Immature natural killer cell (primary cell): Measurements from ENCODE around the gene TRIO. TPM values are rescaled to one million over a fixed set of nuclear protein-coding genes. Genes with fewer than 3 reads are reported as not detected.

Source experiments
- DNase-seq, 3 donors: peaks; one replicate each; pipeline ENCODE4 v3.0.0; 2022; ENCODE audit warnings: mixed read lengths in 1 of 3
- H3K27ac Mint-ChIP-seq, 6 donors: one replicate each; pipeline ENCODE4 v1.8.0; 2020; ENCODE audit warnings: mixed read lengths in 6 of 6, mild to moderate bottlenecking in 5 of 6, inconsistent platforms in 4 of 6, moderate library complexity in 3 of 6
- H3K27me3 Mint-ChIP-seq, 3 donors: one replicate each; pipeline ENCODE4 v1.8.0; 2020 to 2021; ENCODE audit warnings: low read depth in 3 of 3, mild to moderate bottlenecking in 3 of 3, mixed read lengths in 3 of 3, moderate library complexity in 3 of 3, inconsistent platforms in 1 of 3
- H3K36me3 Mint-ChIP-seq, 3 donors: one replicate each; pipeline ENCODE4 v1.8.0; 2020; ENCODE audit warnings: mixed read lengths in 3 of 3, inconsistent platforms in 2 of 3, mild to moderate bottlenecking in 2 of 3
- H3K4me1 Mint-ChIP-seq, 2 donors: one replicate each; pipeline ENCODE4 v1.8.0; 2020; ENCODE audit warnings: inconsistent platforms in 2 of 2, mild to moderate bottlenecking in 2 of 2, mixed read lengths in 2 of 2, moderate library complexity in 1 of 2
- H3K4me3 Mint-ChIP-seq, 5 donors: one replicate each; pipeline ENCODE4 v1.8.0; 2020; ENCODE audit warnings: mild to moderate bottlenecking in 5 of 5, mixed read lengths in 5 of 5, inconsistent platforms in 3 of 5, moderate library complexity in 3 of 5
- H3K9me3 Mint-ChIP-seq, 6 donors: one replicate each; pipeline ENCODE4 v1.8.0; 2020; ENCODE audit warnings: mild to moderate bottlenecking in 6 of 6, mixed read lengths in 6 of 6, inconsistent platforms in 4 of 6, moderate library complexity in 3 of 6
- polyA plus RNA-seq, 3 donors: library from polyadenylated mRNA; unstranded; fragments of 300-500 nt; fragmentation: Illumina TruSeq; gene quantifications; one replicate each; pipeline ENCODE4 v1.2.3, GENCODE V29; 2021

Gene TRIO
- polyA plus RNA-seq, 3 donors from 2014 or later = 0.70 to 2.3 (median 1.2) TPM

DNA sequence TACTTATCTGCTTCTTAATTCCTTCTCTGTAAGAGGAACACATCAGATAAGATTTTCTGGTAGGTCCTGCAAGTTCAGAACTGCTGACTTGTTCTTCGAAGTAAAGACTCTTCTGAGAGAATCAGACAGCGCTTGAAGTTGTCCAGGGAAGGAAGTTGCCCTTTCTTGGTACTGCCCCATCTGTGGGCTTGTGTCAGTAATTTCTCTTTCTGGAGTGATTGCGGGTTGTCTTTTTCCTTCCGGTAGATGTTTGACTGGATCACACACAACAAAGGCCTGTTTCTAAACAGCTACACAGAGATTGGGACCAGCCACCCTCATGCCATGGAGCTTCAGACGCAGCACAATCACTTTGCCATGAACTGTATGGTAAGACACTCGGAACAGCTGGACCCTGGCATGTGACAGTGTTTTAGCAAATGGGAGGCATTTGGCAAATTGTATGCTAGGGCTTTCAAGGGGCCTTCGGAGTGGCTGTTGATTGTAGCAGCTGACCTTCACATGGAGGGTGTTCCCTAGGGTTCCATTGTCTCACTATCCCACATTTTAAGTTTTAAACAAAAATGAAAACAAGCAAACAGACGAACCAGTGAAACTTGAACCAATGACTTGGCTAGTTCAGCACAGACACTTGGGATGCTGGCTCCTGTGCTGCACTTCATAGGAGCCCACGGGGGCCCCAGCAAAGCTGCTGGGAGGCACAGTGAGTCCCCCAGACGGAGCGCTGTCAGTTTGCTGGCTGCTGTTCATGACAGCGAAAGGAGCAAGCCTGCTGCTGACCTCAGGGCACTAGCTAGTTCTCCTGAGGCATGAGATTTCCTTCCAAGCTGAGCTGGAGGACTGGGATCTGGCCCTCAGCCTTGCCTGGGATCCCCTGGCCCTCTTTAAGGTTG, 149.9 kb downstream of the TRIO start:
- no peak for DNase-seq
- H3K27ac Mint-ChIP-seq = no peak overlapping the region
- H3K27me3 Mint-ChIP-seq = peaks cover 0 to 2% (median 0%) of the 10 kb centered on the region in 3 donors
- H3K4me3 Mint-ChIP-seq = no peak overlapping the region
- no peaks in the 10 kb centered on the region for H3K9me3 Mint-ChIP-seq
- no peaks in the 10 kb centered on the region for H3K4me1 Mint-ChIP-seq
- peaks cover 15 to 32% (median 19%) of the 10 kb centered on the region in 3 donors for H3K36me3 Mint-ChIP-seq

DNA sequence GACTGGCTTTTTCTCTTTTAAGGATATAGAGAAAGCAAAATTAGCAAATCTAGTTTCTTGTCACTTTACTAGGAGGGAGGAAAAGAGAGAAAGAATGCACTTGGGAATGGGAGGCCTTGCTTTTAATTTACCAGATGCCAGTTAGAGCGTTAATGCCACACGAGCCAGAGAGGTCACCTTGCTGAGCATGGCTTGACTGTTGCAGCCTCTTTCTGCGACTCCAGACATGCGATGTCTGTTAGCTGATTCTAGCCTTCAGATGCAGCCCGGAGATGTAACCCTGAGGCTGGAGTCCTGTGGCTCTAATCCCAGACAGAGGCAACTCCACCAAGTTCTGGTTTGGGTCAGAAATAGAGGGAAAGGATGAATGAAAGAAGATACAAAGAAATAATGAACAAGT, 152.5 kb downstream of the TRIO start:
- no peak for DNase-seq
- H3K36me3 Mint-ChIP-seq = peaks cover 12 to 32% (median 15%) of the 10 kb centered on the region in 3 donors
- no peaks in the 10 kb centered on the region for H3K4me1 Mint-ChIP-seq
- H3K4me3 Mint-ChIP-seq = no peak overlapping the region
- H3K27me3 Mint-ChIP-seq = peaks cover 0 to 2% (median 0%) of the 10 kb centered on the region in 3 donors
- no peak overlapping the region for H3K27ac Mint-ChIP-seq
- no peaks in the 10 kb centered on the region for H3K9me3 Mint-ChIP-seq

DNA sequence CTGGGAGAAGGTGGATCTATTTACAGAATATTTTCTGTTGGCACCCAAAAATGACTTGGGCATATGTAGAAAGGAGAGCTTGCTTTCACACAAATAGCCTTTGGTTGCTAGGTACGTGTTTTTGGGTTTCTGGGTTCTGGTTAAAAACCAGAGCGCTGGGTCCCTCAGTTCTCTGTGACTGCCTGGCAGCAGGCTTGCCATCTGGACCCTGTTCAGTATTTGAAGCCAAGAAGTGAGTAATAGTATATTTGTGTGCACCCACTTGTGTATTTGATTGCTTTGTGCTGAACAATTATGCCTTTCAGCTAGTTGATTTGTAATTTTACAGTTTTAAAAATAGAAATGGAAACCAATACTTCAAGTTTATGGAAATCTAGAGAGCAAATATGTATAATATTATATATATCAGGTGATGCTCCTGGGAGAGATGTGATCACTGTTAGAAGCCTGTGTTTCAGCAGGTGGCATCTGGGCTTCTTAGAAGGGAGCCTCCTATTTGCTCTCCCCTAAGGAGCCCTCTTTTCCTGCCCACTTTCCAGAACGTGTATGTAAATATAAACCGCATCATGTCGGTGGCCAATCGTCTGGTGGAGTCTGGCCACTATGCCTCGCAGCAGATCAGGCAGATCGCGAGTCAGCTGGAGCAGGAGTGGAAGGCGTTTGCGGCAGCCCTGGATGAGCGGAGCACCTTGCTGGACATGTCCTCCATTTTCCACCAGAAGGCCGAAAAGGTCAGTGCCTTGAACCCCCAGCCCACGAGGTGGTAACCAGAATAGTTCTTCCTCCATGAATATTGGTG, 153.6 kb downstream of the TRIO start:
- H3K27ac Mint-ChIP-seq = no peak overlapping the region
- DNase-seq = no peak

DNA sequence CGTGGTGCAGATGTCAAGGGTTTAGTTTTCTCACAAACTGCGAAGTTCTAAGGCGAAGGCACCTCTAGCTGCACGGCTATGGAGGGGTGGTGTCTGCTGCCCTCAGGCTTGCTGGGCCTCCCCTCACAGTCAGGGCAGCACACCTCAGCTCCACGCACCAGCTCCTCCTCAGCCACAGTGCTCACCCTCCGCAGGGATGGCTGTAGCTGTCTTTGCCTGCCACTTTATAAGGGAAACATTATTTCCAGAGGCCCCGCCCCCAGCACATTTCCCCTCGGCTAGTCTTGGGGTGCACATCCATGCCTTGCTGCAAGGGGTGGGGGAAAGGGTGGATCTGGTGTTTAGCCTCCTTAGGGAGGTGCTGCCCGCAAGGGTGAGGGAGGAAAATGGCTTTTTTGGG, 154.6 kb downstream of the TRIO start:
- Mint-ChIP-seq H3K4me1 (no peaks in the 10 kb centered on the region), H3K36me3 (peaks cover 3 to 20% (median 18%) of the 10 kb centered on the region in 3 donors), H3K27me3 (peaks cover 0 to 4% (median 2%) of the 10 kb centered on the region in 3 donors), H3K27ac (peak overlapping the region in 1 of 6 donors; percentile 2), H3K4me3 (no peak overlapping the region), H3K9me3 (no peaks in the 10 kb centered on the region)
- DNase-seq = no peak

More for the DNA sequence above, 153.6 kb downstream of the TRIO start:
- Mint-ChIP-seq H3K9me3 (no peaks in the 10 kb centered on the region), H3K4me3 (no peak overlapping the region), H3K36me3 (peaks cover 6 to 25% (median 20%) of the 10 kb centered on the region in 3 donors), H3K27me3 (peaks cover 0 to 4% (median 2%) of the 10 kb centered on the region in 3 donors), H3K4me1 (no peaks in the 10 kb centered on the region)

DNA sequence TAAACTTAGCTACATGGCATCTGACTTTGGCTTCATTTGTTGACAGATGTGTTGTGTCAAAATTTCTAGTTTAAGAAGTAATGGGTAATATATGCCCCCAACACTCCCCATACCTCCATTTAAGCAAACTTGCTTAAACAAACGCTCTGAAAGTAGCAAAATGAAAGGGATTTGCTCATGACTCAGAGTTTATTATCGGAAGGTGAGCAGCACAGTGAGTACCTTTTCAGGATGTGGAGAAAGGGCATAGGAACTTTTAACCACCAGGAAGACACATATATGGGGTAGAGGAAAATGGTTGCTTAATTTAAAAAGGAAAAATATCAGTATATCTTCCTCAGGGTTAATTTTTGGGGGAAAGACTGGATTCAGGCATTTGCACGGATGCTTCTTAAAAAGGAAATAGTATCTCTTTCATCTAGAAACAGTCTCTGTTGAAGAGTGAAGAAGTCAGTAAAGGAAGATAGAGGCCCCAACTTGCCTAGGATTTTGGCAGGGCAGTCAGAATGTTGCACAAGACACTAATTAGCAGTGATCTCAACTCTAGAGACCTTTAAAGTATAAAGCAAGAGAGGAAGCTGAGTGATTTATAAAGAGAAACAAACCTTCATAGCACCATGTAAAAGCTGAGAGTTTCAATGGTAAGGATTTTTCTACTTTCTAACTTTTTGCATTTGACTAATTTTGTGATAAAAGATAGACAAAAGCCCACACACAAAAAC, 155.1 kb downstream of the TRIO start:
- H3K36me3 Mint-ChIP-seq = peaks cover 3 to 20% (median 15%) of the 10 kb centered on the region in 3 donors
- H3K4me3 Mint-ChIP-seq = no peak overlapping the region
- H3K27me3 Mint-ChIP-seq = peaks cover 0 to 4% (median 2%) of the 10 kb centered on the region in 3 donors
- DNase-seq = no peak
- H3K4me1 Mint-ChIP-seq = no peaks in the 10 kb centered on the region
- H3K27ac Mint-ChIP-seq = no peak overlapping the region
- no peaks in the 10 kb centered on the region for H3K9me3 Mint-ChIP-seq

DNA sequence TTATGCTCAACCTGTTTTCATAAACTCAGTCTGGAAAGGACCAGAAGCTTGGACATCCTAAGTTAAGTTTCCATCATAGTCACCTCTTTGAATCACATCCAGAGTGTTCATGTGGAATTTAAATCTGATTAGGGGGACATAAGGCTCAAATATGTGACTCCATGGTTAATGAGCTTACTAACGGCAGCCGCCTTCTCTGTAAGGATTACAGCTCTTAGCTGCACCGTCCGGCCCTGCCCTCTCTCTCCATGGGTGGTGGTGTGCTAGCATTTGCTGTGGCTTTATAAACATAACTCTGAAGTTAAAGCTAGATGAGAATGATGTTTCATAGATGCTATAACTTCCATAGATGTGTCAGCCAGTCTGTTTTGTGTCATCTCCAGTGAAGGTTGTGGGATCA, 156.5 kb downstream of the TRIO start:
- peaks cover 3 to 20% (median 19%) of the 10 kb centered on the region in 3 donors for H3K36me3 Mint-ChIP-seq
- no peak for DNase-seq
- no peaks in the 10 kb centered on the region for H3K4me1 Mint-ChIP-seq
- H3K27ac Mint-ChIP-seq = no peak overlapping the region
- H3K27me3 Mint-ChIP-seq = peaks cover 0 to 4% (median 2%) of the 10 kb centered on the region in 3 donors
- H3K4me3 Mint-ChIP-seq = no peak overlapping the region
- no peaks in the 10 kb centered on the region for H3K9me3 Mint-ChIP-seq

DNA sequence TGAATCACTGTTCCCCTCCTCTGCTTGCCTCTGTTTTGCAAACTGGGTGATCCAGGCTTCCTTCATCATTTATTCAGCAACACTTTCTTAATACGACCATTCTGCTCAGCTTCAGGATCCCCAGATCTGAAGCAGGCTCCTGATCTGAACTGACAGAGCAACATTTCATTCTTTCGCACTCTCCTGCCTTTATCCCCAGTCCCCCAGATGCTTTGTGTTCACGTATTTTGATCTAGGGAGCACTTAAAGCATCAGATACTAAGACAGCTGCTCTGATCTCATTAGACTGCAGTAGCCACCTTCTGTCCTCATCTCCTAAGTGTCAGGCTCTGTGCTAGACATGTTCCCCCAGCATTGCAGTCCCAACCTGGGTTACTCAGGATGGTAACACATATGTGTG, 158.0 kb downstream of the TRIO start:
- no peak overlapping the region for H3K27ac Mint-ChIP-seq
- no peak overlapping the region for H3K4me3 Mint-ChIP-seq
- H3K27me3 Mint-ChIP-seq = peaks cover 0 to 4% (median 0%) of the 10 kb centered on the region in 3 donors
- no peak for DNase-seq
- no peaks in the 10 kb centered on the region for H3K4me1 Mint-ChIP-seq
- H3K36me3 Mint-ChIP-seq = peaks cover 3 to 14% (median 14%) of the 10 kb centered on the region in 3 donors
- no peaks in the 10 kb centered on the region for H3K9me3 Mint-ChIP-seq

DNA sequence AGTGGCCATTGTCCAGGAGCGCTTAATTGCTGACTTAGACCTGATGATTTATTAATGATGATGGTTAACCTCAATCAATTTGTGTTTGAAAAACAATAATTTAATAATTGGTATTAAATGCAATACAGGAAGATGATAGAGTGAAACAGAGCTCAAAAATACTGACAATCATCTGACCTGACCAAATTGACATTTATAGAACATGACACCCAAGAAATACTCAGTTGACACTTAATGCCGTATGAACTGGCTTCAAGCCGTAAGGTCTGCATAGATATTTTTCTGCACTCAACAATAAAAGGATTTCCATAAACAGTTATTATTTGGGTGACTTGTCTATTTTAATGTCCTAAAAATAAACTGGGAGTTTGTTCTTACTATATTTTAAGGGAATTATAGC, 159.2 kb downstream of the TRIO start:
- Mint-ChIP-seq H3K27ac (no peak overlapping the region), H3K4me1 (no peaks in the 10 kb centered on the region), H3K9me3 (no peaks in the 10 kb centered on the region), H3K36me3 (peaks cover 0 to 12% (median 10%) of the 10 kb centered on the region in 3 donors), H3K27me3 (peaks cover 0 to 4% (median 0%) of the 10 kb centered on the region in 3 donors), H3K4me3 (no peak overlapping the region)
- DNase-seq = no peak

DNA sequence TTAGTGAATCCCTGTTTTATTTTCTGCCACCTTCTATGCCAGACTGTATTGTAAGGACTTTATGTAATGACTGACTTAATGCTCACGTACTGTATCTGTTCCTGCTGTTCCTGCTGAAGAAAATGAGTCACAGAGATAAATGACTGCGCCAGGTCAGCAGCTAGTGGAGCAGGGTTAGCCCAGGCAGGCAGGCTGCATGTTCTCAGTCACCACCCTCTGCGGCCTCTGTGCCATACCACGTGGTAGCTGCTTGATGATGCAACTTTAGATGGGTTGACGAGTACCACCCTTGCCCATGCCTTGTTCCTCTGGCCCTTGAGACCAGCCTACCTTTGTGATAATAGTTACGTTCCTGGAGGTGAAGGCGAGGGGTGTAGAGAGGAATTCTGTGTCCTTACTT, 161.9 kb downstream of the TRIO start:
- no peak for DNase-seq
- no peak overlapping the region for H3K4me3 Mint-ChIP-seq
- H3K27me3 Mint-ChIP-seq = peaks cover 0 to 4% (median 0%) of the 10 kb centered on the region in 3 donors
- H3K36me3 Mint-ChIP-seq = peaks cover 16 to 31% (median 27%) of the 10 kb centered on the region in 3 donors
- no peak overlapping the region for H3K27ac Mint-ChIP-seq
- H3K4me1 Mint-ChIP-seq = no peaks in the 10 kb centered on the region
- H3K9me3 Mint-ChIP-seq = no peaks in the 10 kb centered on the region

DNA sequence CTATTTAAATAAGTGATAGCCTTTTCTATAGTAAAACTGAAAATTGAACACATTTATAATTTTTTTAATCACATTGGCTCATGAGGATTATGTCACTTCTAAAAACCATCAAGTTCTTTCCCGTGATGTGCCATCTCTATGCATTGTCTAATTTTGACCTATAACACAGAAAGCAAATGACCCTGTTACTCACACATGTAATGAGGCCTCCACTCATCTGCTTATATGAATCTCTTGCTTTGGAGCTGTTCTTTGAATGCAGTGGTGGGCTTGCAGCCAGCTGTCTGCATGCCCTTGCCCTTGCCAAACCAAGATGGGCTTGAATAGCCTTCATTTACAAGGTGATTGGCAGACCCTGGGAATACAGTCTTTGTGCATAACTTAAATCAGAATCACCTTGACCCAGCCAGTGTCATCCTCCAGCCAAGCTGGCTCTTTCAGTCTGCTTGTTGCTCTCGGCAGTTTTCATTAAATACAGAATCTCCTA, 163.2 kb downstream of the TRIO start:
- H3K36me3 Mint-ChIP-seq = peaks cover 19 to 32% (median 31%) of the 10 kb centered on the region in 3 donors
- no peaks in the 10 kb centered on the region for H3K9me3 Mint-ChIP-seq
- no peaks in the 10 kb centered on the region for H3K27me3 Mint-ChIP-seq
- no peak overlapping the region for H3K4me3 Mint-ChIP-seq
- H3K27ac Mint-ChIP-seq = no peak overlapping the region
- no peak for DNase-seq
- no peaks in the 10 kb centered on the region for H3K4me1 Mint-ChIP-seq

DNA sequence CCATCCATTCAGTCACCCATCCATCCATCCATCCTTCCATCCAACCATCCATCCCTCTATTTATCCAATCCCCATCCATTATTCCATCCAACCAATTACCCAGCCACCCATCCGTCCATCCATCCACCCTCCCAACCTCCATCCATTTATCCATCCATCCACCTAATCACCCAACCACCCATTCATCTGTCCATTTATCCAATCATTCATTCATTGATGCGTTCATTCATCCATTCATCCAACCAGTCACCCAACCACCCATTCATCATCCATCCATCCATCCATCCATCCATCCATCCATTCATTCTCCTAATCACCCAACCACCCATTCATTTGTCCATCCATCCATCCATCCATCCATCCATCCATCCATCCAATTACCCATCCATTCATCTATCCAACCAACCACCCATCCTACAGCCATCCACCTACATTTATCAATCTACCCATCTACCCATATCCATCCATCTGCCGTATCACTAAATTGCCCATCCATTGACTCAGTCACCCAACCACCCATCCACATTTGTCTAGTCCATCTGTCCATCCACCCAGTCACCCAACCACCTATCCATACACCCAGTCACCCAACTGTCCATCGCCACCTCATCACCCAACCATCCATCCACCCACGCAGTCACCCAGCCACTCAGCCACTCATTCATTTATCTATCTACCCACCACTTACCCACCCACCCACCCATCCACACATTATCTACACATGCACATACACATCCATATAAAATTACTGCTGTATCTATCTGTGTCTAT, 165.4 kb downstream of the TRIO start:
- Mint-ChIP-seq H3K36me3 (peaks cover 20 to 36% (median 32%) of the 10 kb centered on the region in 3 donors), H3K4me3 (no peak overlapping the region), H3K4me1 (no peaks in the 10 kb centered on the region), H3K9me3 (no peaks in the 10 kb centered on the region), H3K27ac (no peak overlapping the region), H3K27me3 (no peaks in the 10 kb centered on the region)
- no peak for DNase-seq

DNA sequence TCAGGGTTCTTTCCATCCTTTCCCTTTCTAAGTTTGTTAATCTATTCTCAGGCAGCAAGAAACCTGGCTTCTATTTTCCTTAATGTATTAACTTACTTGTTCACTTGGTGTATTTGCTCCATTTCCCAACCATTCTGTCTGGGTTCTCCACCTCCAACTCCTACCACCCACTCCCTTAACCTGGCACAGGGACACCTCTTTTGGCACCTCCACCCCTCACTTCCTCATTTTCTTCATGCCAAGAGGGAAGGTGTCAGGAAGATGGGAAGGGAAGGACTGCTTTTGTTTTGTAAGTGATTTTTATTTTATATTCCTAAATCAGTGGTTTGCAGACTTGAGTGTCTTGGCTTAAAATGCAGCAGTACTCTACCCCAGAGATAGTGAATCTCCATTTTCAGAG, 166.1 kb downstream of the TRIO start:
- peaks cover 0 to 2% (median 0%) of the 10 kb centered on the region in 3 donors for H3K27me3 Mint-ChIP-seq
- no peak overlapping the region for H3K27ac Mint-ChIP-seq
- H3K4me3 Mint-ChIP-seq = no peak overlapping the region
- no peak for DNase-seq
- no peaks in the 10 kb centered on the region for H3K9me3 Mint-ChIP-seq
- no peaks in the 10 kb centered on the region for H3K4me1 Mint-ChIP-seq
- peaks cover 20 to 32% (median 31%) of the 10 kb centered on the region in 3 donors for H3K36me3 Mint-ChIP-seq
